Measurements from ENCODE around the gene DNAJC16. TPM values are rescaled to one million over a fixed set of nuclear protein-coding genes. Genes with fewer than 3 reads are reported as not detected.

Gene DNAJC16
- total and polyA plus RNA-seq, 2 of the 13 experiments (the other 11 are each of a cell fraction or from before 2014, with no cell fraction given): 11.4 to 15.4 TPM

DNA sequence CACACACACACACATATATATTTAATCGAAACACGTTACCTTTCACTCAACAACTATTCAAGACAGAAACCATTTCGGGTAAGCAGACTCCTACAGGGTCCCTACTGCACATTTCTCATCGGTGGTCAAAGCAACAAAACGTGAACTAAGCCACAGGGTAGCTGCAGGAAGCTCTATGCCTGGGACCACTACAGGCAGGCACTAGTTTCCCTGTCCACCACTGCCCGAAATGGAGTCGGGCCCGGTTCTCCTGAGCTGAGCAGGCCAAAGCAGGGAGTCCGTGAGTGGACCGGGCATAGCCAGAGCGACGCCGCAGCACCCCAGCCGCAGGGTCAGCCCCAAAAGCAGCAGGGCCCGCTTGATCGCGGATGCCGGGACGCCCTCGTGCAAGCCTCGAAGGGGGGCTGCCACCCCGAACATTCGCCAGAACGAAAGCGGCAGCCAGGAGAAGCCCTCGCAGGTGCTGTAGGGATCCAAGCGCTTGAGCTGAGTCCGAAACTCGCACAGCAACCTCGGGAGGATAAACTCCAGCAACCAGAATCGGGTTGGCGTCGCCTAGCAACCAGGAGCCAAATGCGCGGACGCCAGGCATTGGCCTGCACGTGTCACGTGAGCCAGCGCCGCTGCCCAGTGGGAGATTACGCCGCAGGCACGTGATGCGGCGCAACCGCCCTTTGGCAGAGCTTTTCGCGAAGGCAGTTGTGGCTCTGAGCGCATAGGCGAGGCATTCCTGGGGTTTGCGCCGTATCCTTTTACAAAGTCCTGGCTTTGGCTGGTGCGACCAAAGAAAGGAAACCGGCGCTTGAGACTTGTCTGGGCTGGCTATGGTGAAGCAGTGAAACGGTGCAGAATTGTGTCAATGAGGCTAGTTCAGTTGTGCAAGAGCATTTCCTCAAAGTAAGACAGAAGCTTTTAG lies 76.7 kb downstream of the DNAJC16 start (continued):
- TF ChIP-seq, protein P1, sequence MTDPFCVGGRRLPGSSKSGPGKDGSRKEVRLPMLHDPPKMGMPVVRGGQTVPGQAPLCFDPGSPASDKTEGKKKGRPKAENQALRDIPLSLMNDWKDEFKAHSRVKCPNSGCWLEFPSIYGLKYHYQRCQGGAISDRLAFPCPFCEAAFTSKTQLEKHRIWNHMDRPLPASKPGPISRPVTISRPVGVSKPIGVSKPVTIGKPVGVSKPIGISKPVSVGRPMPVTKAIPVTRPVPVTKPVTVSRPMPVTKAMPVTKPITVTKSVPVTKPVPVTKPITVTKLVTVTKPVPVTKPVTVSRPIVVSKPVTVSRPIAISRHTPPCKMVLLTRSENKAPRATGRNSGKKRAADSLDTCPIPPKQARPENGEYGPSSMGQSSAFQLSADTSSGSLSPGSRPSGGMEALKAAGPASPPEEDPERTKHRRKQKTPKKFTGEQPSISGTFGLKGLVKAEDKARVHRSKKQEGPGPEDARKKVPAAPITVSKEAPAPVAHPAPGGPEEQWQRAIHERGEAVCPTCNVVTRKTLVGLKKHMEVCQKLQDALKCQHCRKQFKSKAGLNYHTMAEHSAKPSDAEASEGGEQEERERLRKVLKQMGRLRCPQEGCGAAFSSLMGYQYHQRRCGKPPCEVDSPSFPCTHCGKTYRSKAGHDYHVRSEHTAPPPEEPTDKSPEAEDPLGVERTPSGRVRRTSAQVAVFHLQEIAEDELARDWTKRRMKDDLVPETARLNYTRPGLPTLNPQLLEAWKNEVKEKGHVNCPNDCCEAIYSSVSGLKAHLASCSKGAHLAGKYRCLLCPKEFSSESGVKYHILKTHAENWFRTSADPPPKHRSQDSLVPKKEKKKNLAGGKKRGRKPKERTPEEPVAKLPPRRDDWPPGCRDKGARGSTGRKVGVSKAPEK (CRISPR knock-in tag; IDR thresholded peaks at IDR 0.05; ENCODE audit: borderline replicate concordance): 0 out of 2 replicates have a peak, but pooled peaks have one; percentile 53
- TF ChIP-seq BHLHE40 (IDR thresholded peaks at IDR 0.05; ENCODE audit: low read length) (peak; percentile 98), ZNF570 (CRISPR knock-in tag; IDR thresholded peaks at IDR 0.05; ENCODE audit: borderline replicate concordance) (no peak), ZNF619 (CRISPR knock-in tag; IDR thresholded peaks at IDR 0.05) (peak; percentile 37), KLF6 (CRISPR knock-in tag; IDR thresholded peaks at IDR 0.05) (peak; percentile 71; the same call in 1 of the 2 replicates), ZNF234 (CRISPR knock-in tag; conservative IDR thresholded peaks at IDR 0.05) (0 out of 2 replicates have a peak, but pooled peaks have one; percentile 51), AGO2 (optimal IDR thresholded peaks at IDR 0.05; ENCODE audit: low read depth, low read length) (no peak)
- TF ChIP-seq, protein P2, sequence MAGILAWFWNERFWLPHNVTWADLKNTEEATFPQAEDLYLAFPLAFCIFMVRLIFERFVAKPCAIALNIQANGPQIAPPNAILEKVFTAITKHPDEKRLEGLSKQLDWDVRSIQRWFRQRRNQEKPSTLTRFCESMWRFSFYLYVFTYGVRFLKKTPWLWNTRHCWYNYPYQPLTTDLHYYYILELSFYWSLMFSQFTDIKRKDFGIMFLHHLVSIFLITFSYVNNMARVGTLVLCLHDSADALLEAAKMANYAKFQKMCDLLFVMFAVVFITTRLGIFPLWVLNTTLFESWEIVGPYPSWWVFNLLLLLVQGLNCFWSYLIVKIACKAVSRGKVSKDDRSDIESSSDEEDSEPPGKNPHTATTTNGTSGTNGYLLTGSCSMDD (CRISPR knock-in tag; IDR thresholded peaks at IDR 0.05): no peak

Data from HepG2 (cell line).